Measurements from ENCODE around the gene ZBTB7C. TPM values are rescaled to one million over a fixed set of nuclear protein-coding genes. Genes with fewer than 3 reads are reported as not detected.

ZBTB7C gene
- total and polyA plus RNA-seq, 2 donors: 4.6 to 8.6 TPM

- 98% methylated on average over 3 of the region's 3 CpGs for WGBS
- no peak for DNase-seq (ENCODE audit: extremely low spot score)
- Histone ChIP-seq H3K27ac (ENCODE audit: low read depth) (no peak overlapping the region), H3K4me1 (ENCODE audit: insufficient read depth) (no peaks in the 10 kb centered on the region), H3K4me3 (ENCODE audit: low read depth, low read length) (no peak overlapping the region), H3K36me3 (ENCODE audit: insufficient read depth) (no peaks in the 10 kb centered on the region)
These were observed 227.9 kb downstream of the ZBTB7C start for GRCh38 chr18:48181087-48181823.

GRCh38 chr18:48179666-48180065 is 229.5 kb downstream of the ZBTB7C start:
- WGBS: 80% methylated on average over 2 of the region's 2 CpGs
- Histone ChIP-seq H3K27ac (ENCODE audit: low read depth) (no peak overlapping the region), H3K4me1 (ENCODE audit: insufficient read depth) (no peaks in the 10 kb centered on the region), H3K4me3 (ENCODE audit: low read depth, low read length) (no peak overlapping the region), H3K36me3 (ENCODE audit: insufficient read depth) (no peaks in the 10 kb centered on the region)
- DNase-seq (ENCODE audit: extremely low spot score): no peak

- H3K27ac ChIP-seq (ENCODE audit: low read depth): no peak overlapping the region
- WGBS: 85% methylated on average over 3 of the region's 3 CpGs
- H3K4me1 ChIP-seq (ENCODE audit: insufficient read depth): no peaks in the 10 kb centered on the region
- H3K4me3 ChIP-seq (ENCODE audit: low read depth, low read length): no peak overlapping the region
- no peak for DNase-seq (ENCODE audit: extremely low spot score)
- H3K36me3 ChIP-seq (ENCODE audit: insufficient read depth): no peaks in the 10 kb centered on the region
These were observed 230.2 kb downstream of the ZBTB7C start for GRCh38 chr18:48179001-48179400.

- Histone ChIP-seq H3K4me3 (ENCODE audit: low read depth, low read length) (no peak overlapping the region), H3K4me1 (ENCODE audit: insufficient read depth) (no peaks in the 10 kb centered on the region), H3K27ac (ENCODE audit: low read depth) (no peak overlapping the region), H3K36me3 (ENCODE audit: insufficient read depth) (no peaks in the 10 kb centered on the region)
- 91% methylated on average over 4 of the region's 4 CpGs for WGBS
- DNase-seq (ENCODE audit: extremely low spot score): no peak
These were observed 232.3 kb downstream of the ZBTB7C start for GRCh38 chr18:48176909-48177308.

GRCh38 chr18:48173557-48173956 is 235.6 kb downstream of the ZBTB7C start:
- Histone ChIP-seq H3K36me3 (ENCODE audit: insufficient read depth) (no peaks in the 10 kb centered on the region), H3K27ac (ENCODE audit: low read depth) (no peak overlapping the region), H3K4me3 (ENCODE audit: low read depth, low read length) (no peak overlapping the region), H3K4me1 (ENCODE audit: insufficient read depth) (no peaks in the 10 kb centered on the region)
- DNase-seq (ENCODE audit: extremely low spot score): no peak
- 92% methylated on average over 2 of the region's 2 CpGs for WGBS

GRCh38 chr18:48172226-48173006 is 236.8 kb downstream of the ZBTB7C start:
- no peak for DNase-seq (ENCODE audit: extremely low spot score)
- Histone ChIP-seq H3K4me1 (ENCODE audit: insufficient read depth) (no peaks in the 10 kb centered on the region), H3K27ac (ENCODE audit: low read depth) (no peak overlapping the region), H3K4me3 (ENCODE audit: low read depth, low read length) (no peak overlapping the region), H3K36me3 (ENCODE audit: insufficient read depth) (no peaks in the 10 kb centered on the region)
- 94% methylated on average over 19 of the region's 19 CpGs for WGBS

GRCh38 chr18:48171490-48172188 is 237.5 kb downstream of the ZBTB7C start:
- Histone ChIP-seq H3K36me3 (ENCODE audit: insufficient read depth) (no peaks in the 10 kb centered on the region), H3K27ac (ENCODE audit: low read depth) (no peak overlapping the region), H3K4me1 (ENCODE audit: insufficient read depth) (no peaks in the 10 kb centered on the region), H3K4me3 (ENCODE audit: low read depth, low read length) (no peak overlapping the region)
- WGBS: 94% methylated on average over 6 of the region's 6 CpGs
- DNase-seq (ENCODE audit: extremely low spot score): no peak

GRCh38 chr18:48170651-48171050 is 238.5 kb downstream of the ZBTB7C start:
- H3K27ac ChIP-seq (ENCODE audit: low read depth): no peak overlapping the region
- no peaks in the 10 kb centered on the region for H3K36me3 ChIP-seq (ENCODE audit: insufficient read depth)
- H3K4me3 ChIP-seq (ENCODE audit: low read depth, low read length): no peak overlapping the region
- DNase-seq (ENCODE audit: extremely low spot score): no peak
- WGBS: 91% methylated on average over 5 of the region's 5 CpGs
- no peaks in the 10 kb centered on the region for H3K4me1 ChIP-seq (ENCODE audit: insufficient read depth)

GRCh38 chr18:48168861-48169260 is 240.3 kb downstream of the ZBTB7C start:
- WGBS: 97% methylated on average over 2 of the region's 2 CpGs
- no peak overlapping the region for H3K27ac ChIP-seq (ENCODE audit: low read depth)
- DNase-seq (ENCODE audit: extremely low spot score): no peak
- H3K4me1 ChIP-seq (ENCODE audit: insufficient read depth): no peaks in the 10 kb centered on the region
- no peaks in the 10 kb centered on the region for H3K36me3 ChIP-seq (ENCODE audit: insufficient read depth)
- no peak overlapping the region for H3K4me3 ChIP-seq (ENCODE audit: low read depth, low read length)

GRCh38 chr18:48167897-48168253 is 241.3 kb downstream of the ZBTB7C start:
- WGBS: 67% methylated on average over 5 of the region's 5 CpGs
- no peaks in the 10 kb centered on the region for H3K4me1 ChIP-seq (ENCODE audit: insufficient read depth)
- no peaks in the 10 kb centered on the region for H3K36me3 ChIP-seq (ENCODE audit: insufficient read depth)
- no peak overlapping the region for H3K27ac ChIP-seq (ENCODE audit: low read depth)
- no peak for DNase-seq (ENCODE audit: extremely low spot score)
- H3K4me3 ChIP-seq (ENCODE audit: low read depth, low read length): no peak overlapping the region

GRCh38 chr18:48166336-48166875 is 242.8 kb downstream of the ZBTB7C start:
- WGBS: 84% methylated on average over 8 of the region's 8 CpGs
- H3K4me1 ChIP-seq (ENCODE audit: insufficient read depth): no peaks in the 10 kb centered on the region
- H3K4me3 ChIP-seq (ENCODE audit: low read depth, low read length): no peak overlapping the region
- no peaks in the 10 kb centered on the region for H3K36me3 ChIP-seq (ENCODE audit: insufficient read depth)
- no peak for DNase-seq (ENCODE audit: extremely low spot score)
- peak overlapping the region; percentile 51 for H3K27ac ChIP-seq (ENCODE audit: low read depth)

GRCh38 chr18:48165111-48165866 is 243.9 kb downstream of the ZBTB7C start:
- 85% methylated on average over 13 of the region's 13 CpGs for WGBS
- no peak for DNase-seq (ENCODE audit: extremely low spot score)
- no peaks in the 10 kb centered on the region for H3K36me3 ChIP-seq (ENCODE audit: insufficient read depth)
- H3K4me3 ChIP-seq (ENCODE audit: low read depth, low read length): no peak overlapping the region
- H3K27ac ChIP-seq (ENCODE audit: low read depth): no peak overlapping the region
- no peaks in the 10 kb centered on the region for H3K4me1 ChIP-seq (ENCODE audit: insufficient read depth)

- Histone ChIP-seq H3K27ac (ENCODE audit: low read depth) (no peak overlapping the region), H3K4me1 (ENCODE audit: insufficient read depth) (no peaks in the 10 kb centered on the region), H3K4me3 (ENCODE audit: low read depth, low read length) (no peak overlapping the region), H3K36me3 (ENCODE audit: insufficient read depth) (no peaks in the 10 kb centered on the region)
- DNase-seq (ENCODE audit: extremely low spot score): no peak
- 82% methylated on average over 1 of the region's 1 CpG for WGBS
These were observed 244.5 kb downstream of the ZBTB7C start for GRCh38 chr18:48164701-48165100.

All from urinary bladder (tissue), 4 donors.